Epithelial cell of proximal tubule (primary cell): ENCODE results near the gene PIGO. TPM values are rescaled to one million over a fixed set of nuclear protein-coding genes. Genes with fewer than 3 reads are reported as not detected.
A peak's percentile ranks its signal among the peaks of the same experiment; 100 is the strongest.

ENCODE experiments used
- DNase-seq: peaks from one replicate; pipeline ENCODE4 v3.0.0-alpha.2; 2011; ENCODE audit warnings: low read depth
- H3K4me3 ChIP-seq: 2 replicates; pipeline ENCODE4 v1.5.1; 2011; ENCODE audit warnings: low read depth, mild to moderate bottlenecking, low read length
- CTCF ChIP-seq: conservative IDR thresholded peaks from 2 replicates; pipeline ENCODE4 v1.5.1; 2012; ENCODE audit warnings: low read depth, mild to moderate bottlenecking, low read length
- total RNA-seq: library from RNA; depleted of rRNA; stranded (reverse); fragments of >200 nt; gene quantifications from 2 replicates; pipeline ENCODE4 v1.2.3, GENCODE V29; 2015

Gene PIGO
- total RNA-seq, 1 donor from 2014 or later, result 18.6 TPM

GRCh38 chr9:35057271-35057620, 39.1 kb downstream of the PIGO start:
- no peak for DNase-seq
- no peak overlapping the region for H3K4me3 ChIP-seq
- TF ChIP-seq CTCF, result no peak

GRCh38 chr9:35056571-35057270, 39.7 kb downstream of the PIGO start:
- TF ChIP-seq CTCF, result no peak
- no peak for DNase-seq
- no peak overlapping the region for H3K4me3 ChIP-seq

DNA sequence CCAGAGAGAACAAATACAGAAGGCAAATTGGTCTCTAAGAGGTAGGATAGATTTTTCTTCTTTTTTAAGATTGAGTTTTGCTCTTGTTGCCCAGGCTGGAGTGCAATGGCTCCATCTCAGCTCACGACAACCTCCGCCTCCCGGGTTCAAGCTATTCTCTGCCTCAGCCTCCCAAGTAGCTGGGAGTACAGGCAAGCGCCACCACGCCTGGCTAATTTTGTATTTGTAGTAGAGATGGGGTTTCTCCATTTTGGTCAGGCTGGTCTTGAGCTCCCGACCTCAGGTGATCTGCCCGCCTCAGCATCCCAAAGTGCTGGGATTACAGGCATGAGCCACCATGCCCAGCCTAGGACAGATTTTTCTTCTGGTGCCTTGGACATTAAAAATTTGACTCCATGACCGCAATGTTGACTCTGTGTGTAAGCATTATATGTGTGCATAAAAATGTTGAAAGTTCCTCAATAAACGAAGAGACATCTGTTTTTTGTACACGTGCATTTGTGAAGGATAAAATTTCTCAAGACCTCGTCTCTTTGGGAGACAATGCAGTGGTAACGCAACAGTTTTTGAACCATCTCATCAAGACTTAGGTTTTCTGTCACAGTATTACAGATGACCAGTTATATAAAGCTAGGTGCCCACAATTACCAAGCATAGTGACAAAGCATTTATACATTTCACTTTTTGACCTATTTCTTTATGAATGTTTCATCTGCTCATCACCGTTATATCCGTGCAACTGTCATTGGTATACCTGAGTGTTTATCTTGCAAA, 41.3 kb downstream of the PIGO start:
- no peak overlapping the region for H3K4me3 ChIP-seq
- no peak for DNase-seq
- no peak for TF ChIP-seq CTCF

- TF ChIP-seq CTCF, result no peak
- DNase-seq, result no peak
- no peak overlapping the region for H3K4me3 ChIP-seq
These were observed 42.1 kb downstream of the PIGO start for GRCh38 chr9:35054185-35054835.

- TF ChIP-seq CTCF, result peak; percentile 81
- no peak overlapping the region for H3K4me3 ChIP-seq
- no peak for DNase-seq
These were observed 45.1 kb downstream of the PIGO start for GRCh38 chr9:35051069-35051967.

DNA sequence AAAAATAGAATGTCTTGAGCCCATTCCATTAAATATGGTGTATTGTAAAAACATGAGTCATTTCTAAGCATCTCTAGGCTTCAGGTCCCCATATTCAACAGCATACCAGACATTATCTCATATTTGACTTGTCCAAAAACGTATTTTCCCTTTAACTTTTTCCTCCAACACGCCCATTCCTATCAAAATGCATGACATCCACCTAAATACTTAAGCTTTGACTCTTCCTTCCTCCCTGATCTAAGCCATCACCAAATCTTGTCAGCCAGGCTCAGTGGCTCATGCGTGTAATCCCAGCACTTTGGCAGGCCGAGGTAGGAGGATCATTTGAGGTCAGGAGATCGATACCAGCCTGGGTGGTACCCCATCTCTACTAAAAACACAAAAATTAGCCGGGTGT, 47.9 kb downstream of the PIGO start:
- no peak overlapping the region for H3K4me3 ChIP-seq
- no peak for TF ChIP-seq CTCF
- DNase-seq, result no peak
